Keratinocyte (primary cell): ENCODE data around the gene PTPRB. TPM values are rescaled to one million over a fixed set of nuclear protein-coding genes. Genes with fewer than 3 reads are reported as not detected.
A peak's percentile ranks its signal among the peaks of the same experiment; 100 is the strongest.

Source experiments
- DNase-seq: peaks from one replicate; pipeline ENCODE4 v3.0.0-alpha.2; 2011; ENCODE audit warnings: low read depth, missing footprints, low spot score
- FAIRE-seq: peaks from 2 replicates; lab custom pipeline; 2011; peaks lifted over from hg19 to GRCh38; lab: Jason Lieb, UNC
- H2AFZ ChIP-seq: 2 replicates; pipeline ENCODE4 v1.6.0; 2012; ENCODE audit warnings: low read length, control low read depth, inconsistent platforms; ENCODE audit not compliant: control insufficient read depth
- H3K27ac ChIP-seq: 2 replicates; pipeline ENCODE4 v1.5.1; 2011; ENCODE audit warnings: low read length; ENCODE audit not compliant: control insufficient read depth, insufficient read depth
- H3K27me3 ChIP-seq: 3 replicates; pipeline ENCODE4 v1.6.0; 2011; ENCODE audit warnings: low read length; ENCODE audit not compliant: control insufficient read depth, insufficient read depth; ENCODE audit errors: extremely low read depth
- H3K36me3 ChIP-seq, 2 experiments: 2 replicates in 1 of 2; 3 replicates in 1 of 2; pipeline ENCODE4 v1.5.1; 2011; ENCODE audit warnings: low read length in 2 of 2, mild to moderate bottlenecking in 1 of 2; ENCODE audit not compliant: control insufficient read depth in 2 of 2, insufficient read depth in 2 of 2; ENCODE audit errors: extremely low read depth in 1 of 2
- H3K4me1 ChIP-seq: 3 replicates; pipeline ENCODE4 v1.5.1; 2011; ENCODE audit warnings: low read length; ENCODE audit not compliant: control insufficient read depth, insufficient read depth; ENCODE audit errors: extremely low read depth
- H3K4me2 ChIP-seq: 3 replicates; pipeline ENCODE4 v1.6.0; 2011; ENCODE audit warnings: low read depth, low read length; ENCODE audit not compliant: control insufficient read depth, insufficient read depth; ENCODE audit errors: extremely low read depth
- H3K4me3 ChIP-seq, 3 experiments: fragments of 200-600 bp in 1 of 3; sonication (generic) in 1 of 3; 2 replicates in 2 of 3; 3 replicates in 1 of 3; pipeline ENCODE4 v1.5.1; 2011 to 2016; ENCODE audit warnings: low read length in 3 of 3, mild to moderate bottlenecking in 3 of 3, control low read depth in 2 of 3, inconsistent platforms in 1 of 3, low read depth in 1 of 3, mixed read lengths in 1 of 3, mixed run types in 1 of 3, moderate library complexity in 1 of 3; ENCODE audit not compliant: control insufficient read depth in 2 of 3, insufficient read depth in 2 of 3; ENCODE audit errors: extremely low read depth in 1 of 3
- H3K79me2 ChIP-seq: 2 replicates; pipeline ENCODE4 v1.6.0; 2012; ENCODE audit warnings: low read length; ENCODE audit not compliant: control insufficient read depth, insufficient read depth
- H3K9ac ChIP-seq: 3 replicates; pipeline ENCODE4 v1.6.0; 2011; ENCODE audit warnings: low read length; ENCODE audit not compliant: control insufficient read depth, insufficient read depth; ENCODE audit errors: extremely low read depth
- H3K9me1 ChIP-seq: 3 replicates; pipeline ENCODE4 v1.6.0; 2011; ENCODE audit warnings: low read length; ENCODE audit not compliant: control insufficient read depth, insufficient read depth; ENCODE audit errors: extremely low read depth
- H3K9me3 ChIP-seq: 2 replicates; pipeline ENCODE4 v1.5.1; 2012; ENCODE audit warnings: low read depth, low read length; ENCODE audit not compliant: control insufficient read depth
- H4K20me1 ChIP-seq: 3 replicates; pipeline ENCODE4 v1.6.0; 2011; ENCODE audit warnings: low read length; ENCODE audit not compliant: control insufficient read depth, insufficient read depth; ENCODE audit errors: extremely low read depth
- CTCF ChIP-seq, 3 experiments: IDR thresholded peaks in 1 of 3; conservative IDR thresholded peaks in 1 of 3; optimal IDR thresholded peaks in 1 of 3; 2 replicates in 2 of 3; 3 replicates in 1 of 3; pipeline versions ENCODE3 to v1.5.1; 2011; ENCODE audit warnings: low read length in 3 of 3, mild to moderate bottlenecking in 3 of 3, moderate library complexity in 2 of 3, control low read depth in 1 of 3, inconsistent platforms in 1 of 3; ENCODE audit not compliant: insufficient read depth in 2 of 3; ENCODE audit errors: extremely low read depth in 1 of 3
- EZH2 ChIP-seq: IDR thresholded peaks from one replicate; pipeline ENCODE4 v1.6.1; 2012; ENCODE audit warnings: inconsistent platforms, mild to moderate bottlenecking, low read length, moderate library complexity
- dilution Hi-C: fragments of 300-500 bp; cut with MboI; formaldehyde crosslinking; loops from one replicate; pipeline ENCODE4 v1.7.0; 2020; ENCODE audit warnings: low sequenced_read_pairs; ENCODE audit not compliant: extremely low pct_ligation_motif_present
- polyA plus RNA-seq, 5 experiments: library from polyadenylated mRNA; depleted of rRNA in 3 of 5; stranded (reverse) in 3 of 5; stranded (forward) in 1 of 5; unstranded in 1 of 5; fragments of >200 nt; gene quantifications; 1 replicate in 1 of 5; 2 replicates in 3 of 5; 3 replicates in 1 of 5; pipeline versions ENCODE4 v1.2.1 to v1.2.3, GENCODE V29; 2011 to 2012; ENCODE audit warnings: missing spikeins in 2 of 5, low read depth in 1 of 5, low replicate concordance in 1 of 5

Gene PTPRB
- polyA plus RNA-seq, 1 donor (not counting 4 experiments of a cell fraction or from before 2014, with no cell fraction given) = 0.46 TPM

GRCh38 chr12:70529647-70530046, 107.6 kb downstream of the PTPRB start:
- H2AFZ ChIP-seq = no peak overlapping the region
- H3K4me1 ChIP-seq = no peaks in the 10 kb centered on the region
- H3K9me3 ChIP-seq = no peaks in the 10 kb centered on the region
- TF ChIP-seq CTCF (optimal IDR thresholded peaks at IDR 0.05 in 1 of 3, IDR thresholded peaks at IDR 0.05 in 1 of 3, conservative IDR thresholded peaks at IDR 0.05 in 1 of 3; ENCODE audit: extremely low read depth in 1 of 3, insufficient read depth in 2 of 3, low read length in 3 of 3) (no peak), EZH2 (no peak)
- no peaks in the 10 kb centered on the region for H3K27me3 ChIP-seq
- H3K9me1 ChIP-seq = no peaks in the 10 kb centered on the region
- no peaks in the 10 kb centered on the region for H4K20me1 ChIP-seq
- no peak for FAIRE-seq
- H3K27ac ChIP-seq = no peak overlapping the region
- no peaks in the 10 kb centered on the region for H3K79me2 ChIP-seq
- dilution Hi-C loops = no loop called here
- H3K9ac ChIP-seq = no peak overlapping the region
- DNase-seq = no peak
- no peak overlapping the region for H3K4me3 ChIP-seq
- no peaks in the 10 kb centered on the region for H3K36me3 ChIP-seq
- no peak overlapping the region for H3K4me2 ChIP-seq

GRCh38 chr12:70520847-70521246, 116.4 kb downstream of the PTPRB start:
- Histone ChIP-seq H3K9me3 (no peaks in the 10 kb centered on the region), H3K4me2 (peak overlapping the region; percentile 22), H3K27me3 (no peaks in the 10 kb centered on the region), H3K79me2 (no peaks in the 10 kb centered on the region), H2AFZ (peak overlapping the region; percentile 30), H4K20me1 (no peaks in the 10 kb centered on the region), H3K4me3 (no peak overlapping the region), H3K9me1 (no peaks in the 10 kb centered on the region), H3K27ac (no peak overlapping the region), H3K36me3 (no peaks in the 10 kb centered on the region), H3K9ac (no peak overlapping the region), H3K4me1 (peaks cover 4% of the 10 kb centered on the region)
- no peak for DNase-seq
- TF ChIP-seq EZH2 (no peak), CTCF (optimal IDR thresholded peaks at IDR 0.05 in 1 of 3, IDR thresholded peaks at IDR 0.05 in 1 of 3, conservative IDR thresholded peaks at IDR 0.05 in 1 of 3; ENCODE audit: extremely low read depth in 1 of 3, insufficient read depth in 2 of 3, low read length in 3 of 3) (no peak)
- dilution Hi-C loops = no loop called here
- no peak for FAIRE-seq
